HG03175 (cell line): ENCODE results near the gene GTF2F1.
"Not testable (repeated sequence)": the region's sequence is repeated elsewhere in the genome, so short reads cannot be mapped to it uniquely, and the experiment has no call there.

Source experiments
- ATAC-seq: cut with Tn5 transposase; IDR thresholded peaks from one replicate; pipeline ENCODE4 v1.9.1; 2021; ENCODE audit warnings: mild to moderate bottlenecking, moderate library complexity; ENCODE audit not compliant: unreplicated experiment

The GTF2F1 gene, protein sequence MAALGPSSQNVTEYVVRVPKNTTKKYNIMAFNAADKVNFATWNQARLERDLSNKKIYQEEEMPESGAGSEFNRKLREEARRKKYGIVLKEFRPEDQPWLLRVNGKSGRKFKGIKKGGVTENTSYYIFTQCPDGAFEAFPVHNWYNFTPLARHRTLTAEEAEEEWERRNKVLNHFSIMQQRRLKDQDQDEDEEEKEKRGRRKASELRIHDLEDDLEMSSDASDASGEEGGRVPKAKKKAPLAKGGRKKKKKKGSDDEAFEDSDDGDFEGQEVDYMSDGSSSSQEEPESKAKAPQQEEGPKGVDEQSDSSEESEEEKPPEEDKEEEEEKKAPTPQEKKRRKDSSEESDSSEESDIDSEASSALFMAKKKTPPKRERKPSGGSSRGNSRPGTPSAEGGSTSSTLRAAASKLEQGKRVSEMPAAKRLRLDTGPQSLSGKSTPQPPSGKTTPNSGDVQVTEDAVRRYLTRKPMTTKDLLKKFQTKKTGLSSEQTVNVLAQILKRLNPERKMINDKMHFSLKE

DNA sequence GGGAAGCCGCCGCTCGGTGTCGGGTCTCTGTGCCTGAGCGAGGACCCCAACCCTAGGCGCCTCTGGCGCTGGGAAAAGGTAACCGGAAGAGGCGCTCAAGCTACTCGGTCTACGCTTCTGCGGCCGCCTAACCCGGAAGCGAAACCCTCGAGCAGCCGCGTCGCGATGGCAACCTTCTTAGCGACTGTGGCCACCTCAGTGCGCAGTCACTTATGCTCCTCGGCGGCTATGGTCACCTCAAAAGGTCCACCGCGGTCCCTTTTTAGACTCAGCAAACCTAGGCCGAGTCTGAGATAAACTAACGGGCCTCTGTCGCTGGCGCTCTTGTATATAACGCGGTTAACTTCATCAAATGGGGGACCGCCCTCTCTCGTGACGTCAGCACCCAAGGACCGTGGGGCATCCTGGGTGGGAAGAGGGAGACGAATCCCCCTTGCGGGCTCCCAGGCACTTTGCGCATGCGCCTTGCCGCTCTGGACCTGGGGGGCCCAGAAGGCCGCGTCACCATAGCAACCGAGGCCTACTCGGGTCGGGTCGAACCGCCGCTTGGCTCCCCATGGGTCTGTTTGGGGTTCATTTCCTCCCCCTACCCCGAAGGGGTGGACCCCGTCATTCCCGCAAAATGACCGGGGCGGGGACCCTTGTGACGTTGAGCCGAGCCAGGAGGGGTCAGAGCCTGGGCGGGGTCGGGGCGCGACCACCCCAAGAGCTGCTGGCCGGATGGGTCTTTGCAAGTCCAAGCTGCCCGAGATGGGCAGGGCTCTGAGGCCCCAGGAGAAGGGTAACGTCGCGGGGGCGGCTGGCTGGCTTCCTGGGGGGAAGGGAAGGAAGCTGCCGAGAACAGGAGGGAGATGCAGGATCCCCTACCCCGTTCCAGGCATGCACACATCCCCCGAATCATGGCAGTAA, at the start of gene GTF2F1:
Gene GTF2F1 (minus strand): TSS at position 91 of the 909 bp plus-strand sequence. CDS start 169 bp downstream, outside the sequence.
- peak; percentile 82 for ATAC-seq

- ATAC-seq = no peak
Observed at GRCh38 chr19:6442087-6442688, 49.2 kb upstream of the GTF2F1 start.

DNA sequence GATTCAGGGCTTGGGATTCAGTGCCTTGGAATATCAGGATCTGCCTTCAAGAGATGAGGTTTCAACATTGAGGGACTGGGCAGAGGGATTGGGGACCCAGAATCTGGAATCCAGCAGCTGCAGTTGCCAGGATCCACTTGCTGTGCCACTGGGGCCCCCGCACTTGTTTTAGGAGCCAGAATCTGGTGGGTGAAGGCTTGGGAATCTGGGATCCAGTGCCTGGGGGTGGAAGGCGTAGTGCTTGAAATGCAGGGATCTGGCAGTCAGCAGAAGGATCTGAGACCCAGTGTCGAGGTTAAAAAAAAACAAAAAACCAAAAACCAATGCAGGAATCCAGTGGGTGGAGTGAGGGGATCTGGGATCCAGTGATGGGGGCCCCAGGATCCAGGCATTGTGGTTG, 47.9 kb upstream of the GTF2F1 start:
- no peak for ATAC-seq

DNA sequence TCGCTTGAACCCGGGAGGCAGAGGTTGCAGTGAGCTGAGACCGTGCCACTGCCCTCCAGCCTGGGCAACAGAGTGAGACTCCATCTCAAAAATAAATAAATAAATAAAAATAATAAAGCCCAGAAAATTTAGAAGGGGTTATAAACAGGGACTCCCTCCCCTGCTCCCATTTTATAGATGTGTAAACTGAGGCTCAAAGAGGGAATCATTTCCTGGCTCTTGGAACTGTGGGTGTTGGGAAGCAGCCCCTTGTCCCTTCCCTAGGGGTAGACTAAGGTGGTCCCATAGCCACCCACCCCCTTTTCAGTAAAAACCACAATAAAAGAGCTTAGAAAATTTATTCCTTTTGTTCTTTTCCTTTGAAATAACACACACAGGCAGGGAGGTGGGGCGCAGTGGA, 46.8 kb upstream of the GTF2F1 start:
- ATAC-seq = no peak

GRCh38 chr19:6433663-6434062, 40.7 kb upstream of the GTF2F1 start, which contains the start of gene SLC25A41:
SLC25A41 (minus strand) TSS chr19:6433763; CDS start chr19:6433693, 70 bp downstream.
- ATAC-seq = no peak

GRCh38 chr19:6433165-6433564, 40.2 kb upstream of the GTF2F1 start:
- no peak for ATAC-seq

GRCh38 chr19:6431891-6432290, 38.9 kb upstream of the GTF2F1 start:
- ATAC-seq = no peak

- ATAC-seq = no peak
Observed at GRCh38 chr19:6429419-6430221, 36.7 kb upstream of the GTF2F1 start.

DNA sequence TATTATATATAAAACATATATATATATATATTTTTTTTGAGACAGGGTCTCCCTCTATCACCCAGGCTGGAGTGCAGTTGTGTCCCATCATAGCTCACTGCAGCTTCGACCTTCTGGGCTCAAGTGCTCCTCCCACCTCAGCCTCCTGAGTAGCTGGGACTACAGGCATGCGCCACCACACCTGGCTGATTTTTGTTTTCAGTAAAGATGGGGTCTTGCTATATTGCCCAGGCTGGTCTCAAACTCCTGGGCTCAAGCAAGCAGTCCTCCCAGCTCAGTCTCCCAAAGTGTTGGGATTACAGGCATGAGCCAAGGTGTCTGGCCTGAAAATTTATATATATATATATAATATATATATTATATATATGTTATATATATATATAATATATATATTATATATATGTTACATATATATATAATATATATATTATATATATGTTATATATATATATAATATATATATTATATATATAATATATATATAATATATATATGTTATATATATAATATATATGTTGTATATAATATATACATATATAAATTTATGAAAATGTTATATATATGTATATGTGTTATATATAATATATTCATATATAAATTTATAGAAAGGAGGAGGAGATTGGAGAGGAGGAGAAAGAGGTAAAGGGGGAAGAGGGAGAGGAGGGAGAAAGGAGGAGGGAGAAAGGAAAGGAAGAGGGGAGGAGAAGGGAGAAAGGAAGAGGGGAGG, 35.9 kb upstream of the GTF2F1 start:
- ATAC-seq = not testable (repeated sequence)

DNA sequence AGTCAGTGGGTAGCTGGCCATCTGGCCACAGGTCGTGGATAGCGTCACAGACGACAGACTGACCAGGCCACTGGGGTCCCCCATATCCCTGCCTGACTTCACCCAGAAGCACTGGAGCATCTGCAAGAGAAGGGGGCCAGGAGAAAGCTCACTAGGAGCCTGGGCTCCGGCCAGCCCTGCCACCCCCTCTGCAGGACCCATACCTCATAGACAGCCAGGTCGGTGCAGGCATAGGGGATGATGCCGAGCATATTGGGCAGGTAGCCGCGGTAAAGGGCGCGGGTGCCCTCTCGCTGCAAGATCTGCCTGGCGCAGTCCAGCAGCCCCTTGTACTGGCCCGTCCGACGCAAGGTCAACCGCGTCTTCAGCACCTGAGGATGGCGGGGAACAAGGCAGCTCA, 34.2 kb upstream of the GTF2F1 start:
- no peak for ATAC-seq

- no peak for ATAC-seq
Observed at GRCh38 chr19:6425732-6426620, 33.0 kb upstream of the GTF2F1 start.

DNA sequence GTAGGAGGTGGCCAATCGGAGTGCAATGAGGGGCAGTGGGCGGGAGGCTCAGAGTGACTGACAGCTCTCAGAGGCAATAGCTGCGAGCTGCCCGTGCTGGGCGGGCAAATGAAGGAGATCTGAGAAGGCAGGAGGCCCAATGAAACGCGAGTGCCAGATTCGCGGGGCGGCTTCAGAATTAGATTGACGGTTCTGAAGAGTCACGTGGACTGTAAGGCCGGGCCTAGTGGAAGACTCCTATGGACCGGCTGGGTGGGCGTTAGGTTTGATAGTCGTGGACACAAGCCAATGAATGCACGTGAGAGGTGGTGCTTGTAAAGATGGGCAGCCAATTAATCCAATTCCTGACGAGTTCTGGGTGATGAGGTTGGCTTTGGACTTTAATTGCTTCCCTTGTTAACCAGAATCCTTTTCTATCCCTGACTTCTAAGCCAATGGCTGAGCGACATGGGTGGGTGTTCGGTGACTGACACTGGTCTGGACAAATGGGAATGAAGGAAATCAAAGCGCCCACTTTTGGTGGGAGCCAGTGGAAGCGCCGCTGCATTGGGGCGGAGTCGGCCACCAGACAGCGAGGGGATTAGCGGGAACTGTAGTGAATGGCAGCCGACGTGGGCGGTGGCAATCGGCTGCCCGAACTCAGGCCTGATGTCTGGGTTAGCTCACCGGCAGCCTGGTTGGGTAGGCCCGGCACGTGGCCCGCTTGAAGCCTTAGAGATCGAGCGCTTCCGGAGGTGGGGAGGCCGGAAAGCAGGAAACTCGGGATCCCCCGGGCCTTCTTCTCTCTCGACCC, 32.2 kb upstream of the GTF2F1 start:
- ATAC-seq = peak; percentile 84

DNA sequence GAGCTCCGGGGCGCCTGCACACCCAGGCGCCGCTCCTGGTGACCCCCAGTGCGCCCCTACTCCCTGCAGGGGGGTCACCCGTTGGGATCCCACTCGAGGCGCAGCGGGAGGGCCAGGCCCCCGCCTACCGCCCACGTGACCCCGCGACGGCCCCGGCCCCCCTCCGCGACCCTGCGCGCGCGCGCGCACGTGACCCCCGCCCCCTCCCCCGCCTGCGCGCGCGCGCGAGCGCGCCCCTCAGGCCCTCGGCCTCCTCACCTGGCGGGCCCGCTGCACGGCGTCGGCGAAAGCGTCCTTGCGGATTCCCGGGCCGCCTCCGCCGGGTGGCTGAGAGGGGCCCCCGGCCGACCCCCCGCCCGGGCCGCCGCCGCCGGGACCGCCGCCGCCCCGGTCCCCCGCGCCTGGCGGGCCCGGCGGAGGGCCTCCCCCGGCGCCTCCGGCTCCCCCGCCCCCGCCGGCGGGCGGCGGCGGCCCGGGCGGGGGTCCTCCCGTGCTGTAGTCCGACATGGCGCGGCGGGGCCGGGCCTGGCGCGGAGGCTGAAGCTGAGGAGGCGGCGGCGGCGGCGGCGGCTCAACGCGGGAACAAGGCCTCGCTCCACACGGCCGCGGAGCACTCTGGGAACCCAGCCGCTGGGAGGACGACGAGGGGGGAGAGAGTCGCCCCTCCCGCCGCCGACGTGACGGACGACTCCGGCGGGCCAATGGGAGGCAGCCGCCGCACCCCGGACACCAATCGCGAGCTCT, 31.4 kb upstream of the GTF2F1 start, which contains the start of gene KHSRP:
Gene KHSRP (minus strand): TSS at position 617 of the 744 bp plus-strand sequence. CDS start 110 bp downstream, at position 507.
- no peak for ATAC-seq

DNA sequence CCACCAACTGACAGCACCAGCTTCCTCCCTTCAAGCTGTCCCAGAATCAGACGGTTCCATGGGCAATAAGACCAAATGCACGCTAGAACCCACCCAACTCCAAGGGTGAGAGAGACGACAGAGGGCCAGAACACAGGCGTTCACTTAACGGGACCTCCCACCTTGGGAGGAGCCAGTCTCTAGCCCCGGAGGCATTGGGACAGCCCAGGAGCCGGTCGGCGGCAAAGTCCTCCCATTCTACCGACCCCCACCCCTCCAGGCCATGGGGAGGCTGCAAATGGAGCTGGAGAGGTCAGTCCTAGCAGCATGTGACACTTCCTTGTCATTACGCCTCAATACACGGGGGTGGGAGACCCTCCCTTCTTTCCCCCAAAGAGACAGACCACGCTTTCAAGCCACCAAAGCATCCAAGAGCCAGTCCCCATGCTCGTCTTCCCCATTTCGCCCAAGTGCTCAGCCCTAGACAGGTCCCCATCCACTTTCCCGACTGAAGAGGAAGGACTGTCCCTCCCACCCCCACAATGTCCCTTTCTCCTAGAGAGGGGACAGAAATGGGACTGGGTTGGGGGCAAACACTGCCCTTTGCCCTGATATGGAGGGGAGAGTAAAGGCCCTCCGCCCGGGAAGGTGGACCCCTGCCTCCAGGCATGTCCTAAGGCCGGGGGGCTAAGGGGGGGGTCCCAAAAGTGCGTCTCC, 30.7 kb upstream of the GTF2F1 start:
- no peak for ATAC-seq

DNA sequence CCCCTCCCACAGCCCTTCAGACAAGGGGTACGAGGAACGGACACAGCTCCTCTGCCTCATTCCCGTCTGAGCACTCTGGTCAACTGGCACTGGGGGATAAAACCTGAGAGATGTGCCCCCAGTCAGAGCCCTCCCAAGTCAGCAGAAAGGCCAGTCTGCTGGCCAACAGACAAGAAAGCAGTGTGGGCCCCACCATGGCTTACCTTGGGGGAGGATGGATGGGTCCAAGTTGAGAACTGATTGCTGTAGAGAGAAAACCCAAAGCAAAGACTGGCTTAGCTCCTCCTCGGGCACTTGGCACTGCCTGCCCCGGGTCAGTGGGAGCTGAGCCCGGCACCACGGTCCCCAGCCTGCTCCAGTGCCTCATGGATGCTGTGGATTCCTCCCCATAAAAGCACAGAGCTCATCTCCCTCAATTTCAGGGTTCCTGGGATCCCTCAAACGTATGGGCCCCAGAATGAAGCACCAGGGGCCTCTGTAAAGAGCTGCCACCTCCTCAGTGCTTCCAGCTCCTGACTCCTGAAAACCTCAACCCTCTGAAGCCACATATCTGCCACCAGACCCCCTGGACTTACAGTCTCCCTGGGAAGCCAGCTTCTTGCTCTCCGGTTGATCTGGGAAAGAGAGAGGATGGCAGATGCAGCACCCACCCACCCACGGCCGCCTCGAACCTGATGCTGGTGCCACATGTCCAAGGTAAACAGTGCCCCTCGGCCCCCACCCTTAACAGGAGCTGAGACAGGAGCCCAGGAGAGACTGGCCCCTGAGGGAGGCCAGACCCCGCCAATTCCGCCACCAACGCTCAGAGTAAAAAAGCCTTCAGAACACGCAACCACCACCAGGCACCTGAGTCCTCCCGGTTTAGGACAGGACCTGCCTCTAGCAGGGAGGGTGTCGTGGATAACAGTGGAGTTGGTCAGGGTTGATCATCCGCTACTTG, 28.4 kb upstream of the GTF2F1 start:
- ATAC-seq = no peak
